Frontal cortex (tissue), 4 donors: ENCODE measurements around the gene CRYGN. TPM values are rescaled to one million over a fixed set of nuclear protein-coding genes. Genes with fewer than 3 reads are reported as not detected.

ENCODE experiments used
- DNase-seq, 2 donors: peaks; one replicate each; pipeline ENCODE4 v3.0.0; 2012; ENCODE audit warnings: low spot score in 2 of 2
- FAIRE-seq: peaks from 2 replicates; lab custom pipeline; 2012; peaks lifted over from hg19 to GRCh38; lab: Jason Lieb, UNC
- total RNA-seq: library from RNA; depleted of rRNA; stranded (reverse); fragments of >200 nt; gene quantifications from one replicate; pipeline ENCODE4 v1.2.3, GENCODE V29; 2014
- donor health status: control.
- donor health status: control.
- donor health status: control.

The CRYGN gene
- total RNA-seq, 1 donor from 2014 or later = under 0.01 TPM

DNA sequence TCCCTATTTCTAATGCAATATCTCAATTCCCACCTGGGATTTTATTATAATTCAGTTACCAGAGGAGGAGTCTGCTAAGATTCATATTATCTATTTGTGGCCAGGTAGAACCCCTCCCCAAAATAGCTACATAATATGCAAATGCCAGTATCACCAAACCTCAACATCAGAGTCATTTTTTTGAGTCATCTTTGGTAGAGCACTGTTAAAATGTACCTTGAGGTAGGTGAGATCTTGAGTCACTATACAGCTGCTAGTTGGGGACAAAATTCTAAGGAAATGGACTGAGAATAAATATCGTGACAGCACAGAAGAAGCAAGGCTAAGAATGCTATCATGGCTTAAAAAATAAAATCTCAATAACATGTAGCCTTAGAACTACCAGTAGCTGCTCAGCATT lies 4.7 kb upstream of the CRYGN start:
- DNase-seq = no peak
- no peak for FAIRE-seq

- FAIRE-seq (no peak), DNase-seq (no peak)
These were observed 3.0 kb upstream of the CRYGN start for GRCh38 chr7:151442776-151443496.

GRCh38 chr7:151440799-151441445 lies 981 bp upstream of the CRYGN start:
- FAIRE-seq (no peak), DNase-seq (no peak)

DNA sequence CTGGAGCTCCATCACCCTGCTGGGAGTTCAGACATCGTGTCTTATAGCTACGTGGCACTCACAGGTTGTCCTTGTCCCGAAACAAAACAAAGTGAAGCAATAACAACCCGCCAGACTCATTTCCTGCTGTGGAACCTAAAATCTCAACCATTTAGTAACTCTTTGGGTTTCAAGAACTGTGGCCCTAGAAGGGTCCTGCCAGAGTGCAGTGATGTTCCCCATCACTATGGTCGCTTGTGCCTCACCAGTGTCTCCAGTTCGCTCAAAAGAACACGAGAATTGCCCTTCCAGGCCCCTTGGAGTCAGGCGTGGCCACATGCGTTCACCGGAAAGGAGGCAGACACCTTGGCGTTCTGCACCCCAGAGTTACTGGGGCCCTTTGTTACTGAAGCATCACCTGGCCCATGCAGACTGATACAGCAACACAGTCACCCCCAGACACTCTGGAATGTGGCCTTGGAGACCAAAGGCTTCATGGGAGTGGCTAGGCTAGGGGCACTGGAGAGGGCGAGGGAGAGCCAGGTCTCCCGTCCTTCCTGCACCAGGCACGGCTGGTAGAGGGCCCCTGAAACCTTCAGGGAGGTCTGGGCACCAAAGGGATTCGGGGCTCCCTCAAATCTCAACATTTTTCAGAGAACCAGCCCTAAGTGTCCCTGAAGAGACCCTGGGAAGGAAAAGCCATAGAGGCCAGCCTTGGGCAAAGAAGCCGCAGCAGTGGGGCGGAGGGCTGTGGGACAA lies 908 bp downstream of the CRYGN start:
- no peak for DNase-seq
- FAIRE-seq = no peak

- FAIRE-seq = no peak
These were observed 1.9 kb downstream of the CRYGN start for GRCh38 chr7:151437866-151438516.

GRCh38 chr7:151437159-151437553 lies 2.8 kb downstream of the CRYGN start:
- no peak for FAIRE-seq
- DNase-seq = no peak

More at GRCh38 chr7:151437866-151438516, 1.9 kb downstream of the CRYGN start:
- no peak for DNase-seq

GRCh38 chr7:151436446-151437158 lies 3.3 kb downstream of the CRYGN start:
- no peak for FAIRE-seq
- no peak for DNase-seq

GRCh38 chr7:151435971-151436370 lies 4.0 kb downstream of the CRYGN start:
- DNase-seq (no peak), FAIRE-seq (no peak)

GRCh38 chr7:151435103-151435916 lies 4.6 kb downstream of the CRYGN start:
- FAIRE-seq = no peak
- DNase-seq = no peak

GRCh38 chr7:151434549-151434948 lies 5.4 kb downstream of the CRYGN start:
- DNase-seq (no peak), FAIRE-seq (no peak)

- FAIRE-seq (no peak), DNase-seq (no peak)
These were observed 6.1 kb downstream of the CRYGN start for GRCh38 chr7:151433721-151434400.

DNA sequence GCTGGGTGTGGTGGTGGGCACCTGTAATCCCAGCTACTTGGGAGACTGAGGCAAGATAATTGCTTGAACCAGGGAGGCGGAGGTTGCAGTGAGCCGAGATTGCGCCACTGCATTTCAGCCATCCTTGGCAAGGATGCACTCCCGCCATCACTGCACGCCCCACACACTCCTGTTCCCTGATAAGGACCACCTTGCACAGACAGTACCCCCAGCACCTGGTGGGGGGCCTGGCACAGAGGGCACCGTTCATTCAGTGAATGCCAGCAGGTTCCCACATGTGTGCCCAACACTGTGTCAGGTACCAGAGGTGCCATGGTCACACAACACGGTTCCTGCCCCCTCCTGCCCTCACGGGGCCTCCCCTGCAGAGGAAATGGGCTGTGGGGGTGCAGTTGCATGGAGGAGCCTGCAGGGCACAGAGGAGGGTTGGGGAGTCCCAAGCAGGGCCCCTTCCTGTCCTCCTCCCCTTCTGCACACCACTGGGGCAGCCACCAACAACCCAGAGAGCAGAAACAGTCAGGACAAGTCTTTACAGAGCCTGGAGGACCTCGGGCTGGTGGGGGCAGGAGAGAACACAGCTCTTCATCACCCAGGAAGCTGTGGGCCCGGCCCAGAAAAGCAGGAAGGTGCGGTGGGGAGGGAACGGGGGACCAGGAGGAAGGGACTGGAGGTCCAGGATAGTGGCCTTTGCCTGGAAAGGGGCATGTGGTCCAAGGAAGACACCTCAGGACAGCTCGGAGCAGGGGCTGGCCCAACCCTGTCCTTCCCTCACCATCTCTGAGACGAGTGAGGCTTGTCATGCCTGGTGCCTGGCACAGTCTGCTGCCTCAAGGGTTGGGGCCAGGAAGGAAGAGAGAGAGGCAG lies 7.1 kb downstream of the CRYGN start:
- DNase-seq (no peak), FAIRE-seq (no peak)

DNA sequence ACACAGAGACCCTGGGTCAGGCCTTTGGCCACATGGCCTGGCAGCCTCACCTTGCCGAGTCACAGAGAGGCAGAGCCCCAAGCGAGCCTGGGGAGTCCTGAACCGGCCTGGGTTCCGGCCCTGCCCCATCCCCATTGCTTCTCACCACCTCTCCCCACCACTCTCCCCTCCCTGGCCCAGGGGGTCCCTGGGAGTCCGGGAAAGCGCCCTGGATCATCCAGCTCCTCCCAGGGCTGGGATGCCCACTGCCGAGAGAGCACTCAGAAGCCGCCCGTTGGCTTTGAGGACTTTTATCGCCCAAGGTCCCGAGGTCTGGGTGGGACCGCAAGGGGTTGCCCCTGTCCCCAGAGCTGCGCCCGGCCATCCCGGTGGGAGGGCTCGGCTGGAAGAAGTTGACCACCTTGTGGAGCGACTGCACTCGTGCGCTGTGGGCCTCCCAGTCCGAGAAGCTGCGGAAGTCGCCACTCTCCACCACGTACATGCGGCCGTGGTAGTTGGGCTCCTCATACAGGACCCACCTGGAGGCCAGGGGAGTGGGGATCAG lies 8.1 kb downstream of the CRYGN start:
- no peak for DNase-seq
- FAIRE-seq = no peak

- no peak for DNase-seq
- no peak for FAIRE-seq
These were observed 8.6 kb downstream of the CRYGN start for GRCh38 chr7:151431281-151431767.

DNA sequence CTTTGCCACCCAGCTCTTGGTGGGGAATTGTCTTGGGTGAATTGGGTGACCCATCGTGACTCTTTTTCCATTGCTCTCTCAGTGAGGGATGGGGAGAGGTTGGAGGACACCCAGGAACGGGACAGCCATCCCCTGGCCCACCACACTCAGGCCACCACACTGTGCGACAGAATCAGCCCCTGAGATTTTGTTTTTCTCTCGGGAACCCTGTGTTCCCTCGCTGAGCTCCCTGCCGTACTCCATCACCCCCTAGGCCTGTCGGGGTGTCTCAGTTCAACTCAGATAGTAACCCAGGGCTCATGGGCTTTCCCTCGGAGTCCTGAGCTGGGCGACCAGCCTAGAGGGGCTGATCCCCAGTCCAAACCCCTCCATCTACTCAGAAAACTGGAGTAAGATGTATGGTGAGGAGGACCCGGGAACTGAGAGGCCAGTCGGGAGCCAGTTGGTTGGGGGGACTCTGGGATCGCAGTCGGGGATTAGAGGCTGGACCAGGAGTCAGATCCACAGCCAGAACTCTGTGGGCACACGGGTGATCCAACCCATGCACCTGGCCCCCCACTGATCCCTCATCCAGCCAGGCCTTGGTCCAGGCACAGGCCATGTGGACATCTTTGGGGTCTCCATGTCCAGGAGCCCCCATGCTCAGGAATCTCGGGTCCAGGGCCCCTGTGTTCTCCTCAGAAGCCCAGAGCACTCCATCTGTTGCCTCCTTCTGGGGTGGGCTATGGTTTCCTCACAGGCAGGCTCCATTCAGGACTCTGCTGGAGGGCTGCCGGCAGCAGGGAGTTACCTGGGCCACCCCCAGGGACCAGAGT lies 9.3 kb downstream of the CRYGN start:
- FAIRE-seq (no peak), DNase-seq (no peak)
